ENCODE data around the gene PCDHGA5.

DNA sequence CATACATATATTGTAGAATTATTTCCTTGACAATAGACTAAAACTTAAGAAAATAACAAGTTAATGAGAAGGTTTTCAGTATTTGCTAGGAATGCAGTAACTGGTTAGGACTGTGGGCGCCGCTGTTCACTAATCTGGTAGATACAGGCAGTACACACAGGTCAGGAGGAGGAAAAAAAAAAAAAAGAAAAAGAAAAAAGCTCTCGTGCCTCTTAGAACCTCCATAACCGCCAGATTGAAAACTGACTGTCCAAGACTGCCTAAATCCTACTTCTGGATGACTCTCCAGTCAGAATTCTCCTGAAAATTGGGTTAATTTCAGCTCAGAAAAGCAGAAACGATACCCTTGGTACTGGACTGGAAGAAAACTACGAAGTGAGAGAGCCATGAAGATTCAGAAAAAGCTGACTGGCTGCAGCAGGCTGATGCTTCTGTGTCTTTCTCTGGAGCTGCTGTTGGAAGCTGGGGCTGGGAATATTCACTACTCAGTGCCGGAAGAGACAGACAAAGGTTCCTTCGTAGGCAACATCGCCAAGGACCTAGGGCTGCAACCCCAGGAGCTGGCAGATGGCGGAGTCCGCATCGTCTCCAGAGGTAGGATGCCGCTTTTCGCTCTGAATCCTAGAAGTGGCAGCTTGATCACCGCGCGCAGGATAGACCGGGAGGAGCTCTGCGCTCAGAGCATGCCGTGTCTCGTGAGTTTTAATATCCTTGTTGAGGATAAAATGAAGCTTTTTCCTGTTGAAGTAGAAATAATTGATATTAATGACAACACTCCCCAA lies 33.5 kb upstream of the PCDHGA5 start, which contains the start of gene PCDHGA1:
- no peak for TF ChIP-seq EZH2phosphoT487 (IDR thresholded peaks at IDR 0.05; ENCODE audit: insufficient read depth, low read depth)
- TF ChIP-seq EZH2 (IDR thresholded peaks at IDR 0.05; ENCODE audit: insufficient read depth, poor library complexity, severe bottlenecking), result no peak
